Activated CD4-positive, alpha-beta T cell treated with anti-CD3 and anti-CD28 coated beads, Interleukin-2, amount 50 U/mL, for 24 hours (primary cell): ENCODE measurements around the gene GGCX.
"Not testable (repeated sequence)": the region's sequence is repeated elsewhere in the genome, so short reads cannot be mapped to it uniquely, and the experiment has no call there.

ENCODE experiments used
- DNase-seq, 2 donors: peaks; one replicate each; pipeline ENCODE4 v3.0.0-alpha.2; 2020; ENCODE audit warnings: low read depth in 1 of 2, low spot score in 1 of 2

GGCX gene

GRCh38 chr2:85577063-85577385 lies 15.7 kb upstream of the GGCX start:
- no peak for DNase-seq

GRCh38 chr2:85575739-85576138 lies 14.4 kb upstream of the GGCX start:
- DNase-seq: no peak

- no peak for DNase-seq
Measured at GRCh38 chr2:85566265-85566664, 5.0 kb upstream of the GGCX start.

- no peak for DNase-seq
Measured at GRCh38 chr2:85564144-85564563, 2.9 kb upstream of the GGCX start.

GRCh38 chr2:85560812-85561279 lies 447 bp downstream of the GGCX start:
- DNase-seq: no peak

GRCh38 chr2:85560403-85560726 lies 928 bp downstream of the GGCX start:
- not testable (repeated sequence) for DNase-seq

GRCh38 chr2:85558160-85558559 lies 3.1 kb downstream of the GGCX start:
- DNase-seq: no peak

GRCh38 chr2:85557130-85557529 lies 4.2 kb downstream of the GGCX start:
- DNase-seq: no peak

- no peak for DNase-seq
Measured at GRCh38 chr2:85554980-85555612, 6.2 kb downstream of the GGCX start.

- no peak for DNase-seq
Measured at GRCh38 chr2:85553184-85553583, 8.1 kb downstream of the GGCX start.

GRCh38 chr2:85551698-85552678 lies 9.3 kb downstream of the GGCX start:
- DNase-seq: peak; percentile 76 to 83

- no peak for DNase-seq
Measured at GRCh38 chr2:85550486-85550885, 10.8 kb downstream of the GGCX start.

GRCh38 chr2:85549826-85550225 lies 11.5 kb downstream of the GGCX start:
- DNase-seq: no peak

- DNase-seq: no peak
Measured at GRCh38 chr2:85549095-85549494, 12.2 kb downstream of the GGCX start.

GRCh38 chr2:85548608-85548900 lies 12.7 kb downstream of the GGCX start:
- DNase-seq: no peak

- no peak for DNase-seq
Measured at GRCh38 chr2:85547859-85548607, 13.3 kb downstream of the GGCX start.

GRCh38 chr2:85547089-85547858 lies 14.0 kb downstream of the GGCX start:
- no peak for DNase-seq

GRCh38 chr2:85545780-85546240 lies 15.5 kb downstream of the GGCX start:
- DNase-seq: no peak

GRCh38 chr2:85544915-85545779 lies 16.1 kb downstream of the GGCX start:
- DNase-seq: not testable (repeated sequence)

- not testable (repeated sequence) for DNase-seq
Measured at GRCh38 chr2:85544254-85544691, 17.0 kb downstream of the GGCX start.
